Duodenal mucosa (tissue), 2 donors: Measurements from ENCODE around the gene THBD.

Experiments
- H3K27ac ChIP-seq: one replicate; pipeline ENCODE4 v1.7.0; 2013; ENCODE audit warnings: low read depth, low read length
- H3K27me3 ChIP-seq, 2 donors: one replicate each; pipeline ENCODE4 v1.7.0; 2013; ENCODE audit warnings: low read length in 2 of 2, control low read depth in 1 of 2; ENCODE audit not compliant: insufficient read depth in 2 of 2, control insufficient read depth in 1 of 2
- H3K36me3 ChIP-seq, 2 donors: one replicate each; pipeline ENCODE4 v1.7.0; 2013; ENCODE audit warnings: low read length in 2 of 2, control low read depth in 1 of 2; ENCODE audit not compliant: insufficient read depth in 2 of 2, control insufficient read depth in 1 of 2
- H3K4me1 ChIP-seq, 2 donors: one replicate each; pipeline ENCODE4 v1.7.0; 2013; ENCODE audit warnings: low read length in 2 of 2, control low read depth in 1 of 2; ENCODE audit not compliant: insufficient read depth in 2 of 2, control insufficient read depth in 1 of 2
- H3K4me3 ChIP-seq, 2 donors: one replicate each; pipeline ENCODE4 v1.7.0; 2013; ENCODE audit warnings: low read length in 2 of 2, low read depth in 1 of 2
- H3K9ac ChIP-seq, 2 donors: one replicate each; pipeline ENCODE4 v1.7.0; 2013; ENCODE audit warnings: low read length in 2 of 2, low read depth in 1 of 2
- H3K9me3 ChIP-seq, 2 donors: one replicate each; pipeline ENCODE4 v1.7.0; 2013; ENCODE audit warnings: low read length in 2 of 2, control low read depth in 1 of 2; ENCODE audit not compliant: control insufficient read depth in 1 of 2

The THBD gene

GRCh38 chr20:23072892-23073586, 23.6 kb upstream of the THBD start:
- Histone ChIP-seq H3K9ac (no peak overlapping the region), H3K4me1 (no peaks in the 10 kb centered on the region), H3K36me3 (no peaks in the 10 kb centered on the region), H3K27ac (no peak overlapping the region), H3K27me3 (no peaks in the 10 kb centered on the region), H3K9me3 (no peaks in the 10 kb centered on the region), H3K4me3 (no peak overlapping the region)

DNA sequence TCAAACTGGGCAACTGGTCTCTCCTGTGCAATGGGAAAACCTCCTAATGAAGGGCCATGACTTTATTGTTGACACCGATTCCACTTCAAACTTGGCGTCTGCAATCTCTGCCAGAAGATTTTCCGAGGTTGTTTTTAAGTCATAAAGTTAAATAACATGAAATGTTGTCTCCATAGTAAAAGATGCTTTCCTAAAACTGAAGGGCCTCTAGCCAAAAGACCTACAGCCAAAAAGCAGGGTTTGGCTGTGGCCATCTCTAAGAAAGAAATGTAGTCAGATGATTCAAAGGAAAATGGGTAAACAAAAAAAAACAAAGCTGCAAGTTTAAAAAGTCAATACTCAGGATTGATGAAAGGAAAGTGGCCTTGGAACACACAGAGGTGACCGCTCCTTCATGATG, 22.5 kb upstream of the THBD start:
- no peaks in the 10 kb centered on the region for H3K9me3 ChIP-seq
- no peak overlapping the region for H3K4me3 ChIP-seq
- H3K9ac ChIP-seq = no peak overlapping the region
- H3K36me3 ChIP-seq = no peaks in the 10 kb centered on the region
- no peaks in the 10 kb centered on the region for H3K4me1 ChIP-seq
- no peak overlapping the region for H3K27ac ChIP-seq
- no peaks in the 10 kb centered on the region for H3K27me3 ChIP-seq

DNA sequence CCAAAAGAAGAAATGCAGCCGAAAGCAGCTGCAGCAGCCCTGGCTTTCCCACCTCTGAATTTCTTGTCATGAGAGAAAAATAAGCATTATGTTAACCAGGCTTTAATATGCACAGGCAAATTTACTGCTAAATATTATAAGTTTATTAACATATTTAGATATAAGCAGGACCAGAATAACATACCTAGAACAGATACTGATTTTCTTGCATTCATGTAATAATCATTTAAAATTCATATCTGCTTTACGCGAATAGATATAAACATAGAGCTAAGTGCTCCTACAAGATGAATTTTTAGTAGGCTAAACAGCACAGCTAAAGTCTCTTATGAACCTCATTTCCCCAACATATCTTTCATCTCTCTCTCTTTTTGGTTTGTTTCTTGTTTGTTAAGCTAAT, 21.9 kb upstream of the THBD start:
- H3K27me3 ChIP-seq = no peaks in the 10 kb centered on the region
- no peaks in the 10 kb centered on the region for H3K4me1 ChIP-seq
- no peaks in the 10 kb centered on the region for H3K9me3 ChIP-seq
- H3K36me3 ChIP-seq = no peaks in the 10 kb centered on the region
- H3K4me3 ChIP-seq = no peak overlapping the region
- no peak overlapping the region for H3K27ac ChIP-seq
- H3K9ac ChIP-seq = no peak overlapping the region

- Histone ChIP-seq H3K27me3 (no peaks in the 10 kb centered on the region), H3K4me3 (no peak overlapping the region), H3K9me3 (no peaks in the 10 kb centered on the region), H3K36me3 (no peaks in the 10 kb centered on the region), H3K27ac (no peak overlapping the region), H3K9ac (no peak overlapping the region), H3K4me1 (no peaks in the 10 kb centered on the region)
These were observed 19.6 kb upstream of the THBD start for GRCh38 chr20:23069108-23069507.

DNA sequence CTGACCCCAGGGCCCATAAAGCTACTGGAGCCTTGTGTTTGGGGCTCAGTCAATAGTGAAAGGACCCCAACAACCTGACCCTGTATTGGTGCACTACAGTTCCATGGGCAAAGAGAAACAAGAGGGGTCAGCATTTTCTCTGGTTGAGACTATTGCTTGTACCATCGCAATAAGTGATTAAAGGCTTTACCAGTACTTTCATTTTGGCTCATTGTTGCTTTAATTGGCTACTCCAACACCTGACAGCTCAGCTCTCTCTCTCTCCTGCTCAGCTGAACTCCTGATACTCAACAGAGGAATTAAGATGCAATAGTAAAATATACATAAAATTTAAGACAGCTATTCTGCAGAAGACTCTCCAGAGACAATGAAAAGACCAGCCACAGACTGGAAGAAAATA, 18.8 kb upstream of the THBD start:
- H3K27me3 ChIP-seq = no peaks in the 10 kb centered on the region
- H3K9ac ChIP-seq = no peak overlapping the region
- H3K9me3 ChIP-seq = no peaks in the 10 kb centered on the region
- no peak overlapping the region for H3K27ac ChIP-seq
- no peaks in the 10 kb centered on the region for H3K36me3 ChIP-seq
- H3K4me1 ChIP-seq = no peaks in the 10 kb centered on the region
- H3K4me3 ChIP-seq = no peak overlapping the region

DNA sequence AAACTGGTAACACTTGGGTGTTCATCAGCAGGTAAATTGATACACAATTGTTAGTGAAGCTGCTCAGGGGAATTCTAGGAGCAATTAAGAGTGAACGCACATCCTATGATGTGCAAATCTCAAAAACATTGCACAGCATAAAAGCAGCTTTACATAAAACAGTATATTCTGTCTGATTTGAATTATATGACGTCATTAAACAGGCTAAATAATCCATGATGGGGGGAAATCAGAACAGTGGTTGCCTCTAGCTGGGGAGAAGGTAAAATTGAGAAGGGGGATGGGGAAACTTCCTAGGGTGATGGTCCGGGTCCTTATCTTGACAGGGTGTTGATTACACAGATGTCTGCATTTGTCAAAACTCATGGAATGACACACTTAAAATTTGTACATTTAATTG, 17.3 kb upstream of the THBD start:
- no peak overlapping the region for H3K27ac ChIP-seq
- H3K36me3 ChIP-seq = no peaks in the 10 kb centered on the region
- H3K9me3 ChIP-seq = no peaks in the 10 kb centered on the region
- H3K27me3 ChIP-seq = no peaks in the 10 kb centered on the region
- peaks cover 0 to 5% of the 10 kb centered on the region in 2 donors for H3K4me1 ChIP-seq
- H3K4me3 ChIP-seq = no peak overlapping the region
- no peak overlapping the region for H3K9ac ChIP-seq

DNA sequence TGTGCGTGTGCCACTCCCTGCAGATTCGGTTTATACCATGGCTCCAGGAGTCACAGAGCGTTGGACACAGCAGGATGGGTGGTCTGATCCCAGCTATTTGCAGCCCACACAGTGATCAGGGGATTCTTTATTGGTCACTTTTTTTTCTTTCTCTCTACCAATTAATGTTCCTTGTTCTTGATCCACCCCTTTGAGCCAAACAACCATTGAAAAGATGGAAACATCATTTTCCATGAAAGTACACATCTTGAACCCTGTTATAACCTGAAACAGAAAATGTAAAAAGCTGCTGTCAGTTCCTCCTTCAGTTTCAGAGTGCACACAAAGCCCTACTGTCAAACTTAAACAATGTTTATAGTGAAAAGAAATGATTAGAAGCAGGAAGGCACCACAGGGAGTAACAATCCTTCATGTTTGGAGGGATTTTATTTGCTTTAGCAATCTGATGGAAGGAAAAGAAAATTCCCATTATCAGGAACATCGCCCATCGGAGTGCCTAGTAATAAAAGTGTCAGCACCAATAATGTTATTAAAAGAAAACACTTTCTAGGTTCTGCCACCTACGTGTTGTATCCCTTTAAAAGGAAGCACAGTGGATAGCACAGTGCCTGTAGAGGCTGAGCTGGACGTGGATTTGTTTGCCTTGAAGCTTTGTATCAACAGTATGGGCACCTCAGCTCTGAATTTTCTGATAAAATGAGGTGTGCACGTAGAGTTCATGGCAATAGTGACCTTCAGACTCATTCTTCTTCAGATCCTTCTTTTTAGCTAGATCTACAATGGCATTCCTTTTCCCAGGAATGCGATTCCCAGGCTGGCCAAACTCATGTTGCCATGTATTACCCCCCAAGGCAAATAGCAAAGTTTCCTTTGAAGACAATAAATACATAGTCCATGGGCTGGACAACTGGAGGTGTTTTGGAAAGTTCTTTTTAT, 16.1 kb upstream of the THBD start:
- no peaks in the 10 kb centered on the region for H3K36me3 ChIP-seq
- H3K27me3 ChIP-seq = no peaks in the 10 kb centered on the region
- no peak overlapping the region for H3K9ac ChIP-seq
- no peak overlapping the region for H3K4me3 ChIP-seq
- no peak overlapping the region for H3K27ac ChIP-seq
- H3K4me1 ChIP-seq = peaks cover 0 to 5% of the 10 kb centered on the region in 2 donors
- H3K9me3 ChIP-seq = no peaks in the 10 kb centered on the region

DNA sequence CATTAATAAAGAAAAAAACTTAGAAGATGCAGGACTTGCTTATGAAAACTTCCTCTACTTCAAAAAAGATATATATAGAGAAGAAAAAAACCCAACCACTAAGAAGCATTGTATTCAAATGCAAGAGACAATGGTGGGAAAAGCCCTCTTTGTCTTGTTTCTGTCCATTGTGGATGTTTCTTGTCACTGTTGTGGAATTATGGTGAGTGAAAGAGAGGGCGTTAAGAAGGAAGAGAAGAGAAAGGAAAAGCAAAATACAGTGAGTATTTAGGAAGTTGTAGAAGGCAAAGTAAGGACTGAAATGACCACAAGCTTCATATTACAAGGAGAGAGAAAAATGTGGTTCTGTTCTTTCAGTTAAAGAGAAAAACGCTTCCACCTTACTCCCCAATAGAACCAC, 14.1 kb upstream of the THBD start:
- Histone ChIP-seq H3K9ac (no peak overlapping the region), H3K27ac (no peak overlapping the region), H3K4me3 (no peak overlapping the region), H3K9me3 (no peaks in the 10 kb centered on the region), H3K36me3 (no peaks in the 10 kb centered on the region), H3K27me3 (no peaks in the 10 kb centered on the region), H3K4me1 (peaks cover 0 to 5% of the 10 kb centered on the region in 2 donors)

- Histone ChIP-seq H3K9ac (no peak overlapping the region), H3K4me1 (peaks cover 0 to 5% of the 10 kb centered on the region in 2 donors), H3K27ac (no peak overlapping the region), H3K27me3 (no peaks in the 10 kb centered on the region), H3K36me3 (no peaks in the 10 kb centered on the region), H3K4me3 (no peak overlapping the region), H3K9me3 (no peaks in the 10 kb centered on the region)
These were observed 13.7 kb upstream of the THBD start for GRCh38 chr20:23063168-23063567.

- no peak overlapping the region for H3K27ac ChIP-seq
These were observed 13.2 kb upstream of the THBD start for GRCh38 chr20:23062632-23063031.

More at GRCh38 chr20:23062632-23063031, 13.2 kb upstream of the THBD start:
- H3K36me3 ChIP-seq = no peaks in the 10 kb centered on the region
- no peaks in the 10 kb centered on the region for H3K9me3 ChIP-seq
- no peak overlapping the region for H3K4me3 ChIP-seq
- no peak overlapping the region for H3K9ac ChIP-seq
- no peaks in the 10 kb centered on the region for H3K27me3 ChIP-seq
- H3K4me1 ChIP-seq = peaks cover 0 to 5% of the 10 kb centered on the region in 2 donors
